COLO829 (cell line): Measurements from ENCODE around the gene IFIH1.
A peak's percentile ranks its signal among the peaks of the same experiment; 100 is the strongest.

Source experiments
- DNase-seq: peaks from one replicate; pipeline ENCODE4 v3.0.0; 2012; ENCODE audit warnings: low spot score

IFIH1 gene

GRCh38 chr2:162308747-162309503 is 9.6 kb downstream of the IFIH1 start:
- DNase-seq: no peak

- DNase-seq: no peak
Observed at GRCh38 chr2:162305901-162306300, 12.6 kb downstream of the IFIH1 start.

GRCh38 chr2:162301877-162302276 is 16.6 kb downstream of the IFIH1 start:
- no peak for DNase-seq

GRCh38 chr2:162301151-162301804 is 17.2 kb downstream of the IFIH1 start:
- DNase-seq: peak; percentile 40

- no peak for DNase-seq
Observed at GRCh38 chr2:162300266-162300665, 18.2 kb downstream of the IFIH1 start.

- no peak for DNase-seq
Observed at GRCh38 chr2:162298669-162299335, 19.7 kb downstream of the IFIH1 start.

- peak; percentile 53 for DNase-seq
Observed at GRCh38 chr2:162297925-162298552, 20.4 kb downstream of the IFIH1 start.

- DNase-seq: no peak
Observed at GRCh38 chr2:162295009-162295408, 23.5 kb downstream of the IFIH1 start.

- DNase-seq: no peak
Observed at GRCh38 chr2:162293122-162293786, 25.2 kb downstream of the IFIH1 start.

- DNase-seq: no peak
Observed at GRCh38 chr2:162291748-162292147, 26.7 kb downstream of the IFIH1 start.

- no peak for DNase-seq
Observed at GRCh38 chr2:162282765-162283425, 35.6 kb downstream of the IFIH1 start.

GRCh38 chr2:162280654-162281053 is 37.8 kb downstream of the IFIH1 start:
- DNase-seq: no peak

GRCh38 chr2:162277381-162277780 is 41.1 kb downstream of the IFIH1 start:
- no peak for DNase-seq

GRCh38 chr2:162267996-162268395 is 50.5 kb downstream of the IFIH1 start:
- no peak for DNase-seq

GRCh38 chr2:162267496-162267895 is 51.0 kb downstream of the IFIH1 start:
- DNase-seq: no peak

GRCh38 chr2:162266460-162266760 is 52.1 kb downstream of the IFIH1 start:
- DNase-seq: no peak

- no peak for DNase-seq
Observed at GRCh38 chr2:162265666-162266459, 52.6 kb downstream of the IFIH1 start.

GRCh38 chr2:162261032-162261945 is 57.2 kb downstream of the IFIH1 start:
- DNase-seq: peak; percentile 61

GRCh38 chr2:162258686-162259085 is 59.8 kb downstream of the IFIH1 start:
- DNase-seq: no peak

GRCh38 chr2:162258169-162258568 is 60.3 kb downstream of the IFIH1 start:
- DNase-seq: no peak
